PC-9 (cell line): ENCODE results near the gene LKAAEAR1. TPM values are rescaled to one million over a fixed set of nuclear protein-coding genes. Genes with fewer than 3 reads are reported as not detected.

Experiments used
- BruUV-seq: library from RNA; stranded (reverse); fragments of 400-500 nt; replicated peaks from 2 replicates; lab custom pipeline; 2021; lab: Mats Ljungman, UMichigan
- CTCF ChIA-PET: fragments of 300-600 bp; sonication (Branson Sonifier 250); formaldehyde crosslinking; loops from one replicate; lab custom pipeline; 2022; ENCODE audit warnings: antibody characterized with exemption; lab: Charles Lee
- POLR2A ChIA-PET: fragments of 300-600 bp; sonication (Branson Sonifier 250); formaldehyde crosslinking; loops from one replicate; lab custom pipeline; 2022; ENCODE audit warnings: antibody characterized with exemption; ENCODE audit not compliant: unreplicated experiment; lab: Charles Lee
- DNase-seq, 2 experiments: peaks; one replicate each; pipeline versions ENCODE4 v3.0.0 to v3.0.0-alpha.2; 2015 to 2022; ENCODE audit warnings: mixed read lengths in 1 of 2
- H2AFZ ChIP-seq: fragments of 200-600 bp; sonication (generic); 2 replicates; pipeline ENCODE4 v1.8.1; 2017; ENCODE audit warnings: antibody characterized with exemption
- H3F3A ChIP-seq: fragments of 200-600 bp; sonication (generic); 2 replicates; pipeline ENCODE4 v1.8.1; 2017; ENCODE audit warnings: antibody characterized with exemption, mild to moderate bottlenecking, low read depth; ENCODE audit not compliant: insufficient read depth
- H3K27ac ChIP-seq: fragments of 200-600 bp; sonication (generic); 2 replicates; pipeline ENCODE4 v1.6.1; 2016; ENCODE audit warnings: mixed run types
- H3K27me3 ChIP-seq: fragments of 200-600 bp; sonication (generic); 2 replicates; pipeline ENCODE4 v1.6.1; 2016; ENCODE audit warnings: low read depth, mixed run types; ENCODE audit not compliant: insufficient read depth
- H3K36me3 ChIP-seq: fragments of 200-600 bp; sonication (generic); 2 replicates; pipeline ENCODE4 v1.6.1; 2016; ENCODE audit warnings: low read depth, mixed run types
- H3K4me1 ChIP-seq: fragments of 200-600 bp; sonication (generic); replicated peaks from 2 replicates; pipeline ENCODE4 v1.6.1; 2016; ENCODE audit warnings: mixed run types; ENCODE audit not compliant: insufficient read depth
- H3K4me2 ChIP-seq: fragments of 200-600 bp; sonication (generic); 2 replicates; pipeline ENCODE4 v1.6.1; 2017; ENCODE audit warnings: mixed run types
- H3K4me3 ChIP-seq: fragments of 200-600 bp; sonication (generic); 2 replicates; pipeline ENCODE4 v1.6.1; 2016; ENCODE audit warnings: mixed run types
- H3K79me2 ChIP-seq: fragments of 200-600 bp; sonication (generic); 2 replicates; pipeline ENCODE4 v1.6.1; 2017; ENCODE audit warnings: low read depth, mixed run types
- H3K9me2 ChIP-seq: fragments of 200-600 bp; sonication (generic); 2 replicates; pipeline ENCODE4 v1.8.1; 2017; ENCODE audit warnings: mild to moderate bottlenecking; ENCODE audit not compliant: insufficient read depth
- H3K9me3 ChIP-seq: fragments of 200-600 bp; sonication (generic); 2 replicates; pipeline ENCODE4 v1.8.1; 2016; ENCODE audit warnings: low read depth; ENCODE audit not compliant: insufficient read depth
- H4K20me1 ChIP-seq: fragments of 200-600 bp; sonication (generic); 2 replicates; pipeline ENCODE4 v1.8.1; 2017; ENCODE audit not compliant: insufficient read depth
- CTCF ChIP-seq: fragments of 200-600 bp; sonication (generic); conservative IDR thresholded peaks from 2 replicates; pipeline ENCODE4 v1.6.1; 2017; ENCODE audit warnings: mixed run types, antibody characterized with exemption, mild to moderate bottlenecking, moderate library complexity
- EZH2 ChIP-seq: fragments of 200-600 bp; sonication (generic); IDR thresholded peaks from 2 replicates; pipeline ENCODE4 v1.8.0; 2017; ENCODE audit warnings: antibody characterized with exemption, low read depth
- intact Hi-C: fragments of 100-400 bp; cut with micrococcal nuclease; formaldehyde crosslinking; loops from one replicate; pipeline ENCODE4 v1.10.0; 2022; ENCODE audit not compliant: unreplicated experiment
- total RNA-seq: library from RNA; stranded (reverse); gene quantifications from 2 replicates; pipeline ENCODE4 v1.2.3, GENCODE V29; 2021

LKAAEAR1 gene
- total RNA-seq, 1 experiment from 2014 or later = not detected

- peak overlapping the region; percentile 97 for H3K4me2 ChIP-seq
- peaks cover 20% of the 10 kb centered on the region; the same call in 1 of the 2 replicates for H3K27me3 ChIP-seq
- peak overlapping the region; percentile 97 for H2AFZ ChIP-seq
- H3K4me1 ChIP-seq = peaks cover 13% of the 10 kb centered on the region; the same call in 1 of the 2 replicates
- no peaks in the 10 kb centered on the region for H3K79me2 ChIP-seq
- TF ChIP-seq CTCF = peak; percentile 86
- TF ChIP-seq EZH2 = no peak
- POLR2A ChIA-PET = interaction anchor here (0.6 to 1.4 kb wide), 5 partner anchors 27 to 471 kb away, joined by 5 to 6 read pairs (median 5); partner anchors contain the start of genes ARFRP1, PRPF6 and ZGPAT
- CTCF ChIA-PET = interaction anchor here (0.7 to 1.6 kb wide), 9 partner anchors 16 to 501 kb away, joined by 3 to 8 read pairs (median 5); no protein-coding TSS in a partner anchor
- no peaks in the 10 kb centered on the region for H3K9me2 ChIP-seq
- intact Hi-C loops = loop anchor here (1.0 to 2.0 kb wide), 3 partner anchors 16 to 82 kb away; partner anchors contain the start of gene TCEA2
- 0 out of 2 replicates have a peak, but pooled peaks cover 4% of the 10 kb centered on the region for H4K20me1 ChIP-seq
- H3K9me3 ChIP-seq = no peaks in the 10 kb centered on the region
- no TSS peak for BruUV-seq
- H3K36me3 ChIP-seq = no peaks in the 10 kb centered on the region
- no peak overlapping the region for H3K27ac ChIP-seq
- H3F3A ChIP-seq = peaks cover 30% of the 10 kb centered on the region
- peak; percentile 69 to 87 for DNase-seq
- peak overlapping the region; percentile 96 for H3K4me3 ChIP-seq
These were observed 45.5 kb downstream of the LKAAEAR1 start for GRCh38 chr20:64038565-64039292.

- no peak for DNase-seq
- Histone ChIP-seq H3K27me3 (peaks cover 20% of the 10 kb centered on the region; the same call in 1 of the 2 replicates), H3K79me2 (no peaks in the 10 kb centered on the region), H3K27ac (no peak overlapping the region), H4K20me1 (0 out of 2 replicates have a peak, but pooled peaks cover 4% of the 10 kb centered on the region), H2AFZ (0 out of 2 replicates have a peak overlapping the region, but pooled peaks have one; percentile 97), H3K9me2 (no peaks in the 10 kb centered on the region), H3F3A (peaks cover 25% of the 10 kb centered on the region; the same call in 1 of the 2 replicates), H3K9me3 (no peaks in the 10 kb centered on the region), H3K4me3 (peak overlapping the region; percentile 96), H3K4me2 (peak overlapping the region; percentile 97), H3K4me1 (peaks cover 13% of the 10 kb centered on the region; the same call in 1 of the 2 replicates), H3K36me3 (no peaks in the 10 kb centered on the region)
- ChIA-PET POLR2A (interaction anchor here (0.6 to 1.4 kb wide), 5 partner anchors 28 to 470 kb away, joined by 5 to 6 read pairs (median 5); partner anchors contain the start of genes ARFRP1, PRPF6 and ZGPAT), CTCF (interaction anchor here (0.7 to 1.6 kb wide), 6 partner anchors 22 to 500 kb away, joined by 3 to 8 read pairs (median 4); no protein-coding TSS in a partner anchor)
- no TSS peak for BruUV-seq
- intact Hi-C loops = loop anchor here (2.0 kb wide), 1 partner anchor 25 kb away; the partner anchor contains the start of gene TCEA2
- TF ChIP-seq EZH2 = no peak
- no peak for TF ChIP-seq CTCF
These were observed 46.0 kb downstream of the LKAAEAR1 start for GRCh38 chr20:64038224-64038564.
